ENCODE measurements around the gene ANKRD55. TPM values are rescaled to one million over a fixed set of nuclear protein-coding genes. Genes with fewer than 3 reads are reported as not detected.

Gene ANKRD55
- total RNA-seq, result not detected

DNA sequence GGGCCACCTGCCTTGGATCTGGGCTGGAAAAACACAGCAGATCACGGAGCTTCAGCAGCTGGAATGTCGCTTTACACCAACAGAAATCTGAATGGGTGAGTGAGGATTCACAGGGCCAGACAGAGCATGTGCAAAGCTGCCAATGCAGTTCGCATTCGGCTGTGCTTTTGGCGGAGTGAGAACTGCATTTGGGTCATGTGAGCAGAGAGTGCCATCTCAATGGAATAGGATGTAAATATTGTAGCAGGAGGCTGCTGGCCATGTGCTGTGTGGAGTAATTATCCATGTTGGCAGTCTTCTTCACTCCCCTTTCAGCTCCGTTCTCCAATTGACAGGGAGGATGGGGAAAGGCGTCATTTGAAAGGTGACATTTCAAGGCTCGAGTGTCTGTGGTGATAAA, at the start of gene ANKRD55:
Gene ANKRD55 (minus strand): TSS at position 101 of the 400 bp plus-strand sequence. CDS start 417 bp downstream, outside the sequence.

Small RNAs within 50 kb of the gene (small RNA-seq; reads per million reads assigned to genes)
- 0 to 0.04 reads per million in 2 donors for gene RNA5SP184
- gene RNA5SP185, result 1.4 to 3.5 reads per million in 2 donors
- gene RNU6-299P, result 0 reads per million in 2 donors

Other genes starting within 250 kb of the ANKRD55 start
- 100 to 1,000 TPM in 1 of 2 donors, 10 to 100 TPM in 1; 75.6 to 138 TPM for gene IL6ST, start 238.4 kb downstream of the ANKRD55 start, total RNA-seq

Measured in melanocyte of skin (primary cell).